HepG2 (cell line): ENCODE measurements around the gene SYNJ2.

Experiments used
- HNRNPL ChIP-seq: fragments of 200-400 bp; formaldehyde crosslinking; IDR thresholded peaks from 2 replicates; pipeline ENCODE4 v1.6.1; 2017; ENCODE audit warnings: mild to moderate bottlenecking, low read depth, low read length
- KDM6A ChIP-seq: IDR thresholded peaks from 2 replicates; pipeline ENCODE4 v1.6.1; 2016; ENCODE audit warnings: low read depth
- POLR2AphosphoS5 ChIP-seq: IDR thresholded peaks from 2 replicates; pipeline ENCODE4 v1.6.1; 2012; ENCODE audit warnings: low read depth, low read length
- TAF1 ChIP-seq: sonication (generic); formaldehyde crosslinking; IDR thresholded peaks from 2 replicates; pipeline ENCODE4 v1.4.0; 2020; ENCODE audit warnings: missing genetic modification reagents
- TF ChIP-seq, protein P1 (sequence below): sonication (generic); formaldehyde crosslinking; IDR thresholded peaks from 2 replicates; pipeline ENCODE4 v1.8.0; 2022; ENCODE audit warnings: low read depth, missing genetic modification reagents
- TF ChIP-seq, protein P2 (sequence below): sonication (generic); formaldehyde crosslinking; IDR thresholded peaks from 2 replicates; pipeline ENCODE4 v1.5.0; 2020; ENCODE audit warnings: mild to moderate bottlenecking, missing genetic modification reagents, moderate library complexity

DNA sequence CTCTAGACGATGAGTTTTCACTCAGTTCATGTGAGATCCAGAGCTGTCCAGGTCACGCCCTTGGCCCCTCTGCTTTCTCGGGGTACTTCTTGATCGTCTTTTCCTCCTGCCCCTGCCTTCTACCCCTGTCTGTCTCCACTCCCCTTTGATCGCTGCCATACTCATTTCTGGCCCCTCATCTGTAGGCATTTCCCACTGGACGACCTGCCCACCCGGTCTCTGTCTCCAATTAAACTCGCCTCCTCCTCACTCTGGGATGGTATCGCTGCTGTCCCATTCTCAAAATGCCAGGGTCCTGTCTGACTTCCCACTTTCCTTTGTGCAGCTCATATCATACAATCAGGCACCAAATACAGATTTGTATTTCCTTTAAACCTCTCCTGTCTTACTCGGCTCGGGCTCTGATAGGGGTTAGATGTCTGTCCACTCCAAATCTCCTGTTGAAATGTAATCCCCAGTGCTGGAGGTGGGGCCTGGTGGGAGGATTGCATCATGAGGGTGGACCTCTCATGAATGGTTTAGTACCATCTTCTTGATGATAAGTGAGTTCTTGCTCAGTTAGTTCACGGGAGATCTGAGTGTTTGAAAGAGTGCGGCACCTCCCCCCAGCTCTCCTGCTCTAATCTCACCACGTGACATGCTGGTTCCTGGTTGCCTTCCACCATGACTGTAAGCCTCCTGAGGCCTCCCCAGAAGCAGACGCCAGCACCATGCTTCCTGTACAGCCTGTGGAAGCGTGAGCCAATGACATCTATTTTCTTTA is 3.5 kb upstream of the SYNJ2 start:
- TF ChIP-seq, protein P1, sequence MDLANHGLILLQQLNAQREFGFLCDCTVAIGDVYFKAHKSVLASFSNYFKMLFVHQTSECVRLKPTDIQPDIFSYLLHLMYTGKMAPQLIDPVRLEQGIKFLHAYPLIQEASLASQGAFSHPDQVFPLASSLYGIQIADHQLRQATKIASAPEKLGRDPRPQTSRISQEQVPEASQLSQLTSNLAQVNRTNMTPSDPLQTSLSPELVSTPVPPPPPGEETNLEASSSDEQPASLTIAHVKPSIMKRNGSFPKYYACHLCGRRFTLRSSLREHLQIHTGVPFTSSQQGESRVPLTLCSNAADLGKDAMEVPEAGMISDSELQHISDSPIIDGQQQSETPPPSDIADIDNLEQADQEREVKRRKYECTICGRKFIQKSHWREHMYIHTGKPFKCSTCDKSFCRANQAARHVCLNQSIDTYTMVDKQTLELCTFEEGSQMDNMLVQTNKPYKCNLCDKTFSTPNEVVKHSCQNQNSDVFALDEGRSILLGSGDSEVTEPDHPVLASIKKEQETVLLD (CRISPR knock-in tag): no peak
- TF ChIP-seq TAF1 (no peak), POLR2AphosphoS5 (no peak), HNRNPL (no peak), KDM6A (CRISPR knock-in tag) (no peak)
- TF ChIP-seq, protein P2, sequence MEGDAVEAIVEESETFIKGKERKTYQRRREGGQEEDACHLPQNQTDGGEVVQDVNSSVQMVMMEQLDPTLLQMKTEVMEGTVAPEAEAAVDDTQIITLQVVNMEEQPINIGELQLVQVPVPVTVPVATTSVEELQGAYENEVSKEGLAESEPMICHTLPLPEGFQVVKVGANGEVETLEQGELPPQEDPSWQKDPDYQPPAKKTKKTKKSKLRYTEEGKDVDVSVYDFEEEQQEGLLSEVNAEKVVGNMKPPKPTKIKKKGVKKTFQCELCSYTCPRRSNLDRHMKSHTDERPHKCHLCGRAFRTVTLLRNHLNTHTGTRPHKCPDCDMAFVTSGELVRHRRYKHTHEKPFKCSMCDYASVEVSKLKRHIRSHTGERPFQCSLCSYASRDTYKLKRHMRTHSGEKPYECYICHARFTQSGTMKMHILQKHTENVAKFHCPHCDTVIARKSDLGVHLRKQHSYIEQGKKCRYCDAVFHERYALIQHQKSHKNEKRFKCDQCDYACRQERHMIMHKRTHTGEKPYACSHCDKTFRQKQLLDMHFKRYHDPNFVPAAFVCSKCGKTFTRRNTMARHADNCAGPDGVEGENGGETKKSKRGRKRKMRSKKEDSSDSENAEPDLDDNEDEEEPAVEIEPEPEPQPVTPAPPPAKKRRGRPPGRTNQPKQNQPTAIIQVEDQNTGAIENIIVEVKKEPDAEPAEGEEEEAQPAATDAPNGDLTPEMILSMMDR (CRISPR knock-in tag): no peak
